Lower lobe of right lung (tissue), 2 donors: Measurements from ENCODE around the gene SORCS2. TPM values are rescaled to one million over a fixed set of nuclear protein-coding genes. Genes with fewer than 3 reads are reported as not detected.

Source experiments
- ATAC-seq, 2 donors: fragments of 200-7000 bp; cut with Tn5 transposase; one replicate each; pipeline ENCODE4 v1.9.1; 2020 to 2022; ENCODE audit warnings: mild to moderate bottlenecking in 2 of 2, moderate library complexity in 2 of 2
- DNase-seq: peaks from one replicate; pipeline ENCODE4 v3.0.0-alpha.2; 2020
- H3K27ac ChIP-seq: fragments of 200-600 bp; one replicate; pipeline ENCODE4 v1.8.0; 2022
- H3K27me3 ChIP-seq: fragments of 200-600 bp; one replicate; pipeline ENCODE4 v1.8.0; 2022; ENCODE audit warnings: low read depth
- H3K36me3 ChIP-seq: fragments of 200-600 bp; one replicate; pipeline ENCODE4 v1.8.0; 2022; ENCODE audit warnings: mild to moderate bottlenecking
- H3K4me1 ChIP-seq: fragments of 200-600 bp; one replicate; pipeline ENCODE4 v1.8.0; 2022
- H3K4me3 ChIP-seq: fragments of 200-600 bp; one replicate; pipeline ENCODE4 v1.8.0; 2022; ENCODE audit warnings: mild to moderate bottlenecking
- H3K9me3 ChIP-seq: fragments of 200-600 bp; one replicate; pipeline ENCODE4 v1.8.0; 2022
- CTCF ChIP-seq: fragments of 200-600 bp; IDR thresholded peaks from one replicate; pipeline ENCODE4 v1.8.0; 2022; ENCODE audit warnings: antibody characterized with exemption, mild to moderate bottlenecking
- intact Hi-C: fragments of 100-400 bp; cut with DNase I; formaldehyde crosslinking; loops from one replicate; pipeline ENCODE4 v1.11.0; 2022
- total RNA-seq: library from RNA; stranded (reverse); fragmentation: NEBNext Ultra II Directional; extraction: Animal tissue kit (Norgen Biotek cat#: 25700); gene quantifications from one replicate; pipeline ENCODE4 v1.2.1, GENCODE V29; 2021
- donor health status: DM: no; HTN: yes; CAD: no; lungs with severe emphysema.

The SORCS2 gene
- total RNA-seq, 1 donor from 2014 or later, result 5.8 TPM

GRCh38 chr4:7620086-7620813, 427.9 kb downstream of the SORCS2 start:
- intact Hi-C loops, result no loop called here
- TF ChIP-seq CTCF, result no peak

GRCh38 chr4:7620814-7621176, 428.5 kb downstream of the SORCS2 start:
- Histone ChIP-seq H3K27me3 (peaks cover 10% of the 10 kb centered on the region), H3K4me1 (no peaks in the 10 kb centered on the region)

More at GRCh38 chr4:7620086-7620813, 427.9 kb downstream of the SORCS2 start:
- Histone ChIP-seq H3K9me3 (no peaks in the 10 kb centered on the region), H3K27me3 (peaks cover 10% of the 10 kb centered on the region), H3K36me3 (no peaks in the 10 kb centered on the region), H3K27ac (no peak overlapping the region), H3K4me3 (no peak overlapping the region), H3K4me1 (no peaks in the 10 kb centered on the region)
- DNase-seq (no peak), ATAC-seq (no peak)

GRCh38 chr4:7621252-7622035, 429.1 kb downstream of the SORCS2 start:
- no peaks in the 10 kb centered on the region for H3K4me1 ChIP-seq
- H3K27me3 ChIP-seq, result peaks cover 10% of the 10 kb centered on the region
- no peak overlapping the region for H3K4me3 ChIP-seq
- ATAC-seq, result no peak
- no peak for DNase-seq
- intact Hi-C loops, result no loop called here
- no peak overlapping the region for H3K27ac ChIP-seq
- H3K36me3 ChIP-seq, result no peaks in the 10 kb centered on the region
- H3K9me3 ChIP-seq, result no peaks in the 10 kb centered on the region
- TF ChIP-seq CTCF, result no peak

More at GRCh38 chr4:7620814-7621176, 428.5 kb downstream of the SORCS2 start:
- TF ChIP-seq CTCF, result no peak
- ATAC-seq, result no peak
- intact Hi-C loops, result no loop called here
- H3K4me3 ChIP-seq, result no peak overlapping the region
- H3K27ac ChIP-seq, result no peak overlapping the region
- no peak for DNase-seq
- H3K36me3 ChIP-seq, result no peaks in the 10 kb centered on the region
- H3K9me3 ChIP-seq, result no peaks in the 10 kb centered on the region

GRCh38 chr4:7622371-7622770, 430.0 kb downstream of the SORCS2 start:
- Histone ChIP-seq H3K4me1 (no peaks in the 10 kb centered on the region), H3K27ac (no peak overlapping the region), H3K27me3 (peaks cover 10% of the 10 kb centered on the region), H3K9me3 (no peaks in the 10 kb centered on the region), H3K4me3 (no peak overlapping the region), H3K36me3 (no peaks in the 10 kb centered on the region)
- no peak for TF ChIP-seq CTCF
- ATAC-seq (no peak), DNase-seq (no peak)
- intact Hi-C loops, result no loop called here

- H3K4me1 ChIP-seq, result no peaks in the 10 kb centered on the region
- H3K36me3 ChIP-seq, result no peaks in the 10 kb centered on the region
- no peak overlapping the region for H3K4me3 ChIP-seq
- no peaks in the 10 kb centered on the region for H3K9me3 ChIP-seq
- no peak for ATAC-seq
- H3K27ac ChIP-seq, result no peak overlapping the region
- TF ChIP-seq CTCF, result no peak
- H3K27me3 ChIP-seq, result peaks cover 10% of the 10 kb centered on the region
- intact Hi-C loops, result no loop called here
- no peak for DNase-seq
These were observed 431.1 kb downstream of the SORCS2 start for GRCh38 chr4:7623468-7623867.
